ENCODE measurements around the gene LGALSL. TPM values are rescaled to one million over a fixed set of nuclear protein-coding genes. Genes with fewer than 3 reads are reported as not detected.

LGALSL gene
- total and polyA plus RNA-seq, 9 of the 15 experiments (the other 6 are each of a cell fraction or from before 2014, with no cell fraction given): 0.04 to 0.29 (median 0.14) TPM; not detected in 3

GRCh38 chr2:64466478-64467085 lies 12.6 kb downstream of the LGALSL start (continued):
- no peak for TF ChIP-seq MYBL2 (IDR thresholded peaks at IDR 0.05; ENCODE audit: low read depth)
- no peak for TF ChIP-seq MYBL2 (CRISPR knock-in tag; IDR thresholded peaks at IDR 0.05; ENCODE audit: borderline replicate concordance)
- TF ChIP-seq ZNF407 (IDR thresholded peaks at IDR 0.05; ENCODE audit: low read depth): no peak
- TF ChIP-seq ZNF347 (CRISPR knock-in tag; IDR thresholded peaks at IDR 0.05; ENCODE audit: low read depth): no peak
- no peak for TF ChIP-seq POLR3A (IDR thresholded peaks at IDR 0.05; ENCODE audit: borderline replicate concordance, extremely low read depth, insufficient read depth, insufficient read length)
- no peak for TF ChIP-seq ZNF75A (CRISPR knock-in tag; IDR thresholded peaks at IDR 0.05)
- TF ChIP-seq ZNF79 (CRISPR knock-in tag; IDR thresholded peaks at IDR 0.05; ENCODE audit: low read depth): no peak
- TF ChIP-seq ZNF143 (CRISPR knock-in tag; IDR thresholded peaks at IDR 0.05): no peak
- no peak for TF ChIP-seq FOXJ2 (tag; IDR thresholded peaks at IDR 0.05)
- no peak for TF ChIP-seq EZH2 (IDR thresholded peaks at IDR 0.05; ENCODE audit: borderline replicate concordance, low read depth, low read length)
- no peak for TF ChIP-seq MECOM (CRISPR knock-in tag; IDR thresholded peaks at IDR 0.05)
- no peak for TF ChIP-seq IRF1 (CRISPR knock-in tag; IDR thresholded peaks at IDR 0.05; ENCODE audit: borderline replicate concordance)

Data from K562 (cell line).